ENCODE measurements around the gene HDAC7. TPM values are rescaled to one million over a fixed set of nuclear protein-coding genes. Genes with fewer than 3 reads are reported as not detected.

Gene HDAC7
- total RNA-seq = 36.1 and 37.8 TPM in 2 replicates

DNA sequence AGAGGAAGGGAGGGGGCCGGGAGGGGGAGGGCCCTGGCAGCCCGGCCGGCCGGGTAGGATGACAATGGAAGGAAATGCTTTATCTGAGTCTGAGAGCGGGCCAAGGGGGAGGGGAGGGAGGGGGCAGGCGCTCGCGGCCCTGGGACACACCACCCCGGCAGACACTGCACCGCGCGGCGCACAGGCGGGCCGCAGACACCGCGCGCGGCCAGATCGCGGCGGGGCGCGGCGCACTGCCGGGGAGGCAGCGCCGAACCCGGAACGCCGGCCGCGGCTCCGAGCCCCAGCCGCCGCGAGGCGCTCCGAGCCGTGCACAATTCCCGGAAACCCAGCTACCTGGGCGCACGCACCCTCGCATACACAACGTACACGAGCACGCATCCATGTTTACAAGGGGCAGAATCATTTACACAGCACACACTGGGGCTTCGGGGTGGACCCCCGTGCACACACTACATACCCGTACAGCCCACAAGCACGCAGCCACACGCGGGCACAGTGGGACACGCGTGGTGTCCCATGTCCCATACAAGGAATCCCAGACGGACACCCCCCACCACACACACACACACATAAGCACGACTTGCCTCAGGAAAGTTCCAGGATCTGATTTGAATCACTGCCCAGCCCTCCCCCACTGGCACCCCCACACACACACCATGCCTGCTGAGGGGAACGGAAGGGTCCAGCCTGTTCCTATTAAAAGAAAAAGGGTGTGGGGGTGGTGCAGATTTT lies at the start of gene HDAC7:
Gene HDAC7 (minus strand): TSS at position 8 of the 735 bp plus-strand sequence. CDS start 118 bp downstream, outside the sequence.

DNA sequence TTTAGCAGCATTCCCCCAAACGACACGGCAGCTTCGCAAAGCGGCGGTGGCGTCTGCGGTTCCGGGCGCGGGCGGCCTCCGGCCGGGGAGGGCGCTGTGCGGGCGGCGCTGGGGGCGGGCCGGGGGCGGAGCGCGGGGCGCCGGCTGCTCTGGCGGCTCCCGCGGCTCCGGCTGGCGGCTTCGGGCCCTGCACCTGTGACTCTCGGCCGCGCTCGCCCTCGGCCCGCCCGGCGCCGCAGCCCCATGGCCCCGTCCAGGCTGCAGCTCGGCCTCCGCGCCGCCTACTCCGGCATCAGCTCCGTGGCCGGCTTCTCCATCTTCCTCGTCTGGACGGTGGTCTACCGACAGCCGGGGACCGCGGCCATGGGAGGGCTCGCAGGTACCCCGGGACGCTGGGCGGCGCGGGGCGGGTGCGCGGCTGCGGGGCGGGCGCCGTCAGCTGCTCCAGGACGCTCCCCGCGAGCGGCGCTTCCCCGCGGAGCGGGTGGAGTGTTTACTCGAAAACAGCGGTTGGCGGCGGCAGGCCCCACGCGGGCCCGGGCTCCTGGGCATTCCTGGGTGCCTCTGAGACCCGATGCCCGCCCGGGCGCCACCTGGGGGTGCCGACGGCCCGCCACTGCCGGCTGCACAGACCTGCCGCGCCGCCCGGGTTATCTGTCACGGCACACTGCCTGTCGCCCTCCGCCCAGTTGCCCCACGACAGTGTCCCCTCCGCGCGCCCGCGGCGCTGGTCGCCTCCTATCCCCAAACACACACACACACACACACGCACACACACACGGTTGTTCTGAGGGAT lies 46.4 kb downstream of the HDAC7 start, which contains the start of gene SLC48A1:
Gene SLC48A1 (plus strand): TSS at position 177 of the 796 bp plus-strand sequence. CDS start 67 bp downstream, at position 244.

DNA sequence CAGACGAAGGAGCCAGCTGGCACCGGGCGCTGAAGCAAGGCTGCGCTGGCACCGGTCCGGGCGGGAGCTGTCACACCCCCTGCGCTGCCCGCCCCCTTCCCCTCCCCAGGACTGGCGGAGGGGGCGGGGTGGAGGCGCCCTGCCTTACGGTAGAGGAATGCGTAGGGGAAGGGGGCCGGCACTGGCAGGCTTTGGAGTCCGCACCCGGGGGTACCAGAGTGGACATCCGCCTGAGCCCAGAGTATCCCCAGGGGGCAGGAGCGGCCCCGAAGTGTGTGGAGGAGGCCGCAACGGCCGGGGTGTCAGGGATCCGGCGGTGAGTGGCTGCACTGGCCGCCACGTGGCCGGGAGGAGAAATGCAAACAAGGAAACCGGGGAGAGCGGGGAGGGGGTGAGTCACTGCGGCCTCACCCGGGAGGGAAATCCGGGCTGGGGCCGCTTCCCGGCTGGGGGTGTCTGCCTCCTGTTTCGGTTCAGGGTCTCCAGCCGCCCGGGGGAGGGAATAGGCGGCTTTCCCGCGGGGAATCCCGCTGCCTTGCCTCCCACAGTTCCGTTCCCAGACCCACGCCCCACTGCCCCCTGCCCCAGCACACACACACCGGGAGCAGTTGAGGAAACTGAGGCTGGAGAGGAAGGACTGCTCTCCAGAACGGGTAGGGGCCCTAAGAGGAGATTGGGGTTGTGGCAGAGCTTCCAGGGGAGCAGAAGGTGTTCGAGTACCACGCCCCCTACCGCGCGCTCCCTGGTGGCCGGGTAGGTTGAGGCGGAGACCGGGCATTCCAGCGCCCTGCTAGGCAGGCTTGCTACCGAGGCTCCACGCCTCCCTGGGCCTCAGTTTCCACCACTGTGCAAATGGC lies 60.6 kb downstream of the HDAC7 start, which contains the start of gene RAPGEF3:
Gene RAPGEF3 (minus strand): TSS at position 47 of the 857 bp plus-strand sequence. CDS start 324 bp downstream, outside the sequence.

Other genes with a start within 250 kb of the HDAC7 start
- gene RPAP3, start 113.9 kb downstream of the HDAC7 start, total RNA-seq = 11.0 and 14.0 TPM in 2 replicates
- gene ENDOU, start 94.4 kb downstream of the HDAC7 start, total RNA-seq = not detected in 2 replicates
- gene RAPGEF3, start 61.0 kb downstream of the HDAC7 start, total RNA-seq = 17.2 and 29.5 TPM in 2 replicates
- 9.4 and 12.8 TPM in 2 replicates for gene SLC48A1, start 46.7 kb downstream of the HDAC7 start, total RNA-seq
- gene VDR, start 85.1 kb upstream of the HDAC7 start, total RNA-seq = under 0.01 and 0.30 TPM in 2 replicates
- gene TMEM106C, start 143.7 kb upstream of the HDAC7 start, total RNA-seq = 94.5 and 164 TPM in 2 replicates
- gene COL2A1, start 184.6 kb upstream of the HDAC7 start, total RNA-seq = not detected in 2 replicates